Body of pancreas (tissue), 4 donors: ENCODE data around the gene CPZ.

Source experiments
- CTCF ChIP-seq, 7 experiments: fragments of 450-650 bp in 4 of 7; fragments of 200-600 bp in 3 of 7; sonication (generic) in 3 of 7; IDR thresholded peaks; one replicate each; pipeline ENCODE4 v1.5.1; 2016 to 2019; ENCODE audit warnings: antibody characterized with exemption in 7 of 7
- POLR2A ChIP-seq, 3 donors: fragments of 450-650 bp; IDR thresholded peaks; one replicate each; pipeline ENCODE4 v1.6.1; 2016; ENCODE audit warnings: antibody characterized with exemption in 3 of 3, mild to moderate bottlenecking in 2 of 3

- TF ChIP-seq CTCF (IDR thresholded peaks at IDR 0.05) (no peak), POLR2A (IDR thresholded peaks at IDR 0.05) (no peak)
These were observed 47.5 kb downstream of the CPZ start for GRCh38 chr4:8639777-8640720.
